IPS-18c (cell line): ENCODE results near the gene STK32C.
"Not testable (repeated sequence)": the region's sequence is repeated elsewhere in the genome, so short reads cannot be mapped to it uniquely, and the experiment has no call there.

Source experiments
- H3K4me3 ChIP-seq: 2 replicates; pipeline ENCODE4 v1.7.0; 2013; ENCODE audit warnings: low read depth, mild to moderate bottlenecking, low read length, moderate library complexity; ENCODE audit not compliant: insufficient read depth
- H3K9me3 ChIP-seq: one replicate; pipeline ENCODE4 v1.6.1; 2013; ENCODE audit warnings: mild to moderate bottlenecking, low read length, moderate library complexity; ENCODE audit not compliant: control insufficient read depth, insufficient read depth

STK32C gene

GRCh38 chr10:132160231-132160630 is 147.5 kb downstream of the STK32C start:
- H3K4me3 ChIP-seq, H3K9me3 ChIP-seq: not testable (repeated sequence)

GRCh38 chr10:132159302-132160230 is 148.2 kb downstream of the STK32C start:
- not testable (repeated sequence) for H3K4me3 ChIP-seq, H3K9me3 ChIP-seq

GRCh38 chr10:132158823-132159222 is 148.9 kb downstream of the STK32C start:
- no peak overlapping the region for H3K4me3 ChIP-seq
- peaks cover 2% of the 10 kb centered on the region for H3K9me3 ChIP-seq

GRCh38 chr10:132158122-132158741 is 149.5 kb downstream of the STK32C start:
- no peak overlapping the region for H3K4me3 ChIP-seq
- H3K9me3 ChIP-seq: peaks cover 2% of the 10 kb centered on the region
